ENCODE results near the gene LMOD3. TPM values are rescaled to one million over a fixed set of nuclear protein-coding genes. Genes with fewer than 3 reads are reported as not detected.

Gene LMOD3
- total RNA-seq, 1 donor from 2014 or later = 154 TPM

- intact Hi-C loops (cut with micrococcal nuclease) = no loop called here
- TF ChIP-seq, protein P1, sequence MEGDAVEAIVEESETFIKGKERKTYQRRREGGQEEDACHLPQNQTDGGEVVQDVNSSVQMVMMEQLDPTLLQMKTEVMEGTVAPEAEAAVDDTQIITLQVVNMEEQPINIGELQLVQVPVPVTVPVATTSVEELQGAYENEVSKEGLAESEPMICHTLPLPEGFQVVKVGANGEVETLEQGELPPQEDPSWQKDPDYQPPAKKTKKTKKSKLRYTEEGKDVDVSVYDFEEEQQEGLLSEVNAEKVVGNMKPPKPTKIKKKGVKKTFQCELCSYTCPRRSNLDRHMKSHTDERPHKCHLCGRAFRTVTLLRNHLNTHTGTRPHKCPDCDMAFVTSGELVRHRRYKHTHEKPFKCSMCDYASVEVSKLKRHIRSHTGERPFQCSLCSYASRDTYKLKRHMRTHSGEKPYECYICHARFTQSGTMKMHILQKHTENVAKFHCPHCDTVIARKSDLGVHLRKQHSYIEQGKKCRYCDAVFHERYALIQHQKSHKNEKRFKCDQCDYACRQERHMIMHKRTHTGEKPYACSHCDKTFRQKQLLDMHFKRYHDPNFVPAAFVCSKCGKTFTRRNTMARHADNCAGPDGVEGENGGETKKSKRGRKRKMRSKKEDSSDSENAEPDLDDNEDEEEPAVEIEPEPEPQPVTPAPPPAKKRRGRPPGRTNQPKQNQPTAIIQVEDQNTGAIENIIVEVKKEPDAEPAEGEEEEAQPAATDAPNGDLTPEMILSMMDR (IDR thresholded peaks at IDR 0.05; ENCODE audit: borderline replicate concordance) = no peak
- peaks cover 65% of the 10 kb centered on the region for H3K36me3 ChIP-seq
These were observed 58.8 kb downstream of the LMOD3 start for GRCh38 chr3:69063636-69064035.

DNA sequence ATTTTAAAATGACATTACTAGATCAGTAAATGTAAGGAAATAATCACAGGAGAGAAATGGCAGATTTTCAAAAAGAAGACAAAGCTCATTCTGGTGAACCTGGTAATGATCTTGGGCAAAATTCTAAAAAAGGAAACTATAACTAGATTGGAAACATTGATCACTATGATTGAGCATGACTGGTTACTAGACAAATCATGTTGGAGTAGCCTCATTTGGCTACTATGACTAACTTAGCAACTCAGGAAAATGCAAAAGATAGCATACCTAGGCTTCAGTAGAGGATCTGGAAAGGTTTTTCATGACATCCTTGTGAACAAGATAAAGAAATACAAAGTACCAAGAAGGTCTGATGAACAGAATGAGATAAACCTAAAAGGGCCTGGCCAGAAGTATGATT lies 62.7 kb downstream of the LMOD3 start:
- Histone ChIP-seq H3K4me1 (no peaks in the 10 kb centered on the region), H3K36me3 (peaks cover 93% of the 10 kb centered on the region)
- intact Hi-C loops (cut with micrococcal nuclease) = no loop called here

More at GRCh38 chr3:69063636-69064035, 58.8 kb downstream of the LMOD3 start:
- Histone ChIP-seq H3K4me3 (no peak overlapping the region), H3K27me3 (ENCODE audit: low read depth) (no peaks in the 10 kb centered on the region), H3K27ac (replicated peaks) (no peak overlapping the region), H3K9me3 (replicated peaks) (no peaks in the 10 kb centered on the region), H3K4me1 (no peaks in the 10 kb centered on the region)
- no peak for DNase-seq

DNA sequence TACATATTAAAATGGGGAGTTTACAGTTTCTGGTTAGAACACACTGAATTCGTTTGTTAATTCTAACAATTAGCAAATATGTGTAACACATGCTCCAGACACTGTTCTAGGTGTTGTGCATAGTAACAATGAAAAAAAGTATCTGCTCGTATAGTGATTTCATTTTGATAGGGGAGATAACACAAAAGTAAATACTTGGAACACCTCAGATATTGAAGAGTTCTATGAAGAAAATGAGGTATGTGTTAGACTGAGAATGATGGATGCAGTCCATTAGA lies 63.5 kb downstream of the LMOD3 start:
- Histone ChIP-seq H3K27me3 (ENCODE audit: low read depth) (no peaks in the 10 kb centered on the region), H3K27ac (replicated peaks) (no peak overlapping the region), H3K4me3 (no peak overlapping the region), H3K4me1 (no peaks in the 10 kb centered on the region), H3K9me3 (replicated peaks) (no peaks in the 10 kb centered on the region), H3K36me3 (peaks cover 97% of the 10 kb centered on the region)
- TF ChIP-seq, protein P1 (IDR thresholded peaks at IDR 0.05; ENCODE audit: borderline replicate concordance) = no peak
- DNase-seq = no peak
- intact Hi-C loops (cut with micrococcal nuclease) = no loop called here

More for the DNA sequence above, 62.7 kb downstream of the LMOD3 start:
- DNase-seq = no peak
- no peak overlapping the region for H3K4me3 ChIP-seq
- no peaks in the 10 kb centered on the region for H3K27me3 ChIP-seq (ENCODE audit: low read depth)
- no peak overlapping the region for H3K27ac ChIP-seq (replicated peaks)
- no peaks in the 10 kb centered on the region for H3K9me3 ChIP-seq (replicated peaks)
- TF ChIP-seq, protein P1 (IDR thresholded peaks at IDR 0.05; ENCODE audit: borderline replicate concordance) = no peak

DNA sequence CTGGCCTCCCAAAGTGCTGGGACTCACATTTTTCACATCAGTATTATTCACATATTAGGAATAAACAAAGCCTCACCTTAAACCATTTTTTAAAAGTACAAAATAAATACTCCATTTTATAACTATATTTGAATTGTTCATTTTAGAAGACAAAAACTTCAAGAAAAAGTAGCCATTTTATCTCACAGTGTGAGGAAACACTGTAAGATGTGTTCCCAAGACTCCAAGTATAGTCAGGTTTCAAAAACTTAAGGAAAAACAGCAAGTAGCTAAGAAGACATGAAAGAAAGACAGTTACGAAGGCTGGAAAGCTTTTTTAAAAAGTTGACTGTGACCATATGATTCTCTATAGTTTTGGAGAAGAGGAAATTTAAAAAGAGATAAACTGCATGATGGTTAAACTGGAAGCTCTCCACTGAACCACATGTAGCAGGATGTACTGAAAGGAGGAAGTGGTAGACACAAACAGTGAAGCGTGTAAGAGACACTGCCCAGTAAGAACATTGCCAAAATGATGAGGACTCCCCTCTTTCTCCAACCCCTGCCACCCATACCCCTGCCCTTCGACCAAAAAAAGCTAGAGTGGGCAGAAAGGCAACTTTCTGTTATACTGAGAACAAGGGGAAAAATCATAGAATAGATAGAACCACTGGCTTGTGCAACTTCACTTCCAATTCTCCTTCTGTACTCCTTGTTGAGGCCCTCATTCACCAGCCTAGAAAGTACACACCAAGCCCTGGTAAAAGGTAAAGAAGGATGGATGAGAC lies 64.0 kb downstream of the LMOD3 start:
- H3K27me3 ChIP-seq (ENCODE audit: low read depth) = no peaks in the 10 kb centered on the region
- H3K36me3 ChIP-seq = peaks cover 95% of the 10 kb centered on the region
- no peak overlapping the region for H3K4me3 ChIP-seq
- intact Hi-C loops (cut with micrococcal nuclease) = no loop called here
- no peaks in the 10 kb centered on the region for H3K9me3 ChIP-seq (replicated peaks)
- TF ChIP-seq, protein P1 (IDR thresholded peaks at IDR 0.05; ENCODE audit: borderline replicate concordance) = no peak
- H3K27ac ChIP-seq (replicated peaks) = no peak overlapping the region
- no peak for DNase-seq
- H3K4me1 ChIP-seq = no peaks in the 10 kb centered on the region

Other genes with a start within 250 kb of the LMOD3 start
- gene TAFA4, start 190.0 kb downstream of the LMOD3 start, total RNA-seq = not detected
- 28.2 TPM for gene EOGT, start 108.9 kb downstream of the LMOD3 start, total RNA-seq
- 21.0 TPM for gene TMF1, start 70.3 kb downstream of the LMOD3 start, total RNA-seq
- 84.2 TPM for gene UBA3, start 42.2 kb downstream of the LMOD3 start, total RNA-seq
- gene ARL6IP5, start 37.7 kb downstream of the LMOD3 start, total RNA-seq = 193 TPM

Measured in left ventricle myocardium inferior (tissue), 1 donor.